Duodenal mucosa (tissue), 2 donors: ENCODE results near the gene MUC4.
"Not testable (repeated sequence)": the region's sequence is repeated elsewhere in the genome, so short reads cannot be mapped to it uniquely, and the experiment has no call there.

Experiments used
- H3K27ac ChIP-seq: one replicate; pipeline ENCODE4 v1.7.0; 2013; ENCODE audit warnings: low read depth, low read length
- H3K27me3 ChIP-seq, 2 donors: one replicate each; pipeline ENCODE4 v1.7.0; 2013; ENCODE audit warnings: low read length in 2 of 2, control low read depth in 1 of 2; ENCODE audit not compliant: insufficient read depth in 2 of 2, control insufficient read depth in 1 of 2
- H3K36me3 ChIP-seq, 2 donors: one replicate each; pipeline ENCODE4 v1.7.0; 2013; ENCODE audit warnings: low read length in 2 of 2, control low read depth in 1 of 2; ENCODE audit not compliant: insufficient read depth in 2 of 2, control insufficient read depth in 1 of 2
- H3K4me1 ChIP-seq, 2 donors: one replicate each; pipeline ENCODE4 v1.7.0; 2013; ENCODE audit warnings: low read length in 2 of 2, control low read depth in 1 of 2; ENCODE audit not compliant: insufficient read depth in 2 of 2, control insufficient read depth in 1 of 2
- H3K4me3 ChIP-seq, 2 donors: one replicate each; pipeline ENCODE4 v1.7.0; 2013; ENCODE audit warnings: low read length in 2 of 2, low read depth in 1 of 2
- H3K9ac ChIP-seq, 2 donors: one replicate each; pipeline ENCODE4 v1.7.0; 2013; ENCODE audit warnings: low read length in 2 of 2, low read depth in 1 of 2
- H3K9me3 ChIP-seq, 2 donors: one replicate each; pipeline ENCODE4 v1.7.0; 2013; ENCODE audit warnings: low read length in 2 of 2, control low read depth in 1 of 2; ENCODE audit not compliant: control insufficient read depth in 1 of 2

Gene MUC4

DNA sequence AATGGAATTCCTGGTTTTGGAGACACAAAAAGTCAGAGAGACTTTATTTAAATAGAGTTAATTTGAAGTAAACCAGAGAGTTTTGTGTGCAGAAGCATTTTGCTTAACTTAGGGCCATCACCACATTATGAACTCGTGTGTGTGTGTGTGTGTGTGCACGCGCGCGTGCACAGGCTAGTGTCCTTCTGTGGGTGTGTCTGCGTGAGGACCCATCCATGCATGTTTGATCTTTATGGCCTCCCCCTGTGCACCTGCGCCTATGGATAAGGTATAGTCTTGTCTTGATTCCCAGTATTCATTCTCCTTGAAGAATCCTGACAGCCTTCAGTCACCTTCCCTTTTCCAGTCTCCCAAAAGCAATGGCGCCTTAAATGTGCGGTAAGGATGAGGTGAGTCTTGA lies 65.0 kb downstream of the MUC4 start:
- peaks cover 0 to 4% of the 10 kb centered on the region in 2 donors for H3K27me3 ChIP-seq

DNA sequence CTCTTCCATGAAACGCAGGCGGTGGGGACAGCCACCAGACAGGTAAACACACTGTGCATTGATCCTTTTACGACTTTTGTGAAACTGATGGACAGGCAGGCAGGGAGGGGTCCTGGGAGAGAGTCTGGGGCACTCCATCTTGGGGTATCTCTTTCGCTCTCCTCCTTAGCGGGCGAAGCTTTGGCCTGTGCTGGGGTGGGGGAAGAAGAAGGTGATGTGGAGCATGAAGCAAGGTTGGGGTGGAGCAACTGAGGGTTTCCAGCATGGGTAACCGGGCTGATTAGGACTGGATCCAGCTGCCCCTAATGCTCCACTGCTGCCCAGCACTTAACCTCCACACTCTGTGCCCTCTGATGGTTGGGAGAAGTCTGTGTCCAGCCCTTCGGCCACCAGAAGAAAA lies 65.4 kb downstream of the MUC4 start:
- Histone ChIP-seq H3K9me3 (no peaks in the 10 kb centered on the region), H3K27ac (no peak overlapping the region), H3K4me1 (no peaks in the 10 kb centered on the region), H3K27me3 (peaks cover 0 to 4% of the 10 kb centered on the region in 2 donors), H3K36me3 (no peaks in the 10 kb centered on the region), H3K4me3 (no peak overlapping the region), H3K9ac (no peak overlapping the region)

More for the DNA sequence above, 65.0 kb downstream of the MUC4 start:
- H3K27ac ChIP-seq, result no peak overlapping the region
- no peaks in the 10 kb centered on the region for H3K9me3 ChIP-seq
- no peak overlapping the region for H3K9ac ChIP-seq
- no peaks in the 10 kb centered on the region for H3K4me1 ChIP-seq
- no peak overlapping the region for H3K4me3 ChIP-seq
- H3K36me3 ChIP-seq, result no peaks in the 10 kb centered on the region

DNA sequence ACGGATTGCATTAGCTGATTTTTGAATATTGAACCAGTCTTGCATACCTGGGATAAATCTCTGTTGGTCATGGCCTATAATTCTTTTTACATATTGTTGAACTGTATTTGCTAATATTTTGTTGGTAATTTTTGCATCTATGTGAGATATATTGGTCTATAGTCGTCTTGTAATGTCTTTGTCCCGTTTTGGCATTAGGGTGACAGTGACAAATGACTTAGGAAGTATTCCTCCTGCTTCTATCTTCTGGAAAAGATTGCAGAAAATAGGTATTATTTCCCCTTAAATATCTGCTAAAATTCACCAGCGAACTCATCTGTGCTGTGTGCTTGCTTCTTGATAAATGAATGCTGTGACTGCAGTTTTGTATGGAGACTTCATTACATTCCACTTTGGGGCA lies 67.3 kb downstream of the MUC4 start:
- Histone ChIP-seq H3K9ac (no peak overlapping the region), H3K27me3 (peaks cover 0 to 4% of the 10 kb centered on the region in 2 donors), H3K9me3 (no peaks in the 10 kb centered on the region), H3K4me3 (no peak overlapping the region), H3K4me1 (no peaks in the 10 kb centered on the region), H3K27ac (no peak overlapping the region), H3K36me3 (no peaks in the 10 kb centered on the region)

DNA sequence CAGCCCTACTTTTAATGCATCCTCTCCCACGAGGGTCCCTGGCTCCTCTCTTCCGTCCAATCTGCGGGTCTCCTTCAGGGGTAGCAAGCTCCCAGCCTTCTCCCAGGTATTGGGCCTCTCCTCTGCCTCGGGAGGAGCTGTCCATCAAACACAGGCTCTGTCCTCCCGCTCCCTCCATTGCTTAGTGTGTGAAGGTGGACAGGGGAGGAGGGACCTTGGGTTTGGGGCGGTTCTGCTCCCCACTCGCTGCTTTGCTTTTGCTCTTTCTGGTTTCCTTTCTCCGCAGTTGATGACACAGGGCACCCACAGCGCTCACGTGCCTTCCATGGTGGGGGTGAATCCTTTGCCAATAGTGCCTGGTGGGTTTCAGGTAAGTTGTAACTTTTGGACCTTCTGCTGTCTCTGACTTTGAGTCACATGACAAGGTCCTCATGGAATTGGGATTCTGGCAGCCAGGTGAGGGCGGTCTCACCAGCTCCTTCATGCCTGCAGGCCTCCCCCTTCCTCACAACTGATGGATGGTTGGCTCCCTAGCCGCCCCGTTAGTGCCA lies 72.1 kb downstream of the MUC4 start:
- Histone ChIP-seq H3K4me1 (no peaks in the 10 kb centered on the region), H3K27me3 (no peaks in the 10 kb centered on the region), H3K9me3 (no peaks in the 10 kb centered on the region), H3K36me3 (peaks cover 5 to 13% of the 10 kb centered on the region in 2 donors), H3K9ac (no peak overlapping the region), H3K4me3 (no peak overlapping the region), H3K27ac (no peak overlapping the region)

DNA sequence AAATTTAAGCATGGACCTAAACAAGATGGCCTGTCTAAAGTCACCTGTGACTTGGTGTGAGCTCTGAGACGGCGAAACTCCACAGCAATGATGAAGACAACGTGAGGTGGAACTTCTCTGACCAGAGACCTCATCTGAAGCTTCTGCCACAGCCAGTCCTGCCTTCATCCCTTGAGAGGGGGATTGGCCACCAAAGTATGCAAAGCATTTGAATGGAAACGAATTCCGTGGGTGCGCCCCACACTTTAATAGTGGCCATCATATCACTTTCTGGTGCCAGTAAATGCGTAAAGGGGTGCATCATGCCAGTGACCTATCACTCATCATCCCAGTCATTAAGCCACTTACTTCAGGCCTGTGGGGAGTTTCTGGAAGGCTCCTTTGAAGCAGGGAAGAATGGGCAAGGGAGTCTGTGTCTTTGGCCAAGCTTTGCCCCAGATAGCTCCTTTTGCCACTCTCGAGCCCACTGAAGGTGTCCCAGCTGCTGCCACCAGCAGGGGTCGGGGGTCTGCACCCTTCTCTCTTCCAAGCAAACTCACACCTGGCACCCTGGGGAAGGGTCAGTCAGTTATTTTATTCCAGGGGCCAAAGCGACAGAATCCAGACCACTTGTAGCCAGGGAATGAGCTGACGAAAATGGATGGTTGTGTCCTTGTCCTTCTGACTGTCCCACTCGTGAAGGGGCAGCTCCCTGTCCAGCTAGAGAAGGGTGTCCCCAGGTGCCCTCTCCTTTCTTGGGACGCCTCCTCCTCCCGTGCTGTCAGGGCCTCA lies 73.3 kb downstream of the MUC4 start:
- Histone ChIP-seq H3K27ac (no peak overlapping the region), H3K36me3 (peaks cover 5 to 14% of the 10 kb centered on the region in 2 donors), H3K4me3 (no peak overlapping the region), H3K9me3 (no peaks in the 10 kb centered on the region), H3K4me1 (no peaks in the 10 kb centered on the region), H3K27me3 (no peaks in the 10 kb centered on the region), H3K9ac (no peak overlapping the region)

DNA sequence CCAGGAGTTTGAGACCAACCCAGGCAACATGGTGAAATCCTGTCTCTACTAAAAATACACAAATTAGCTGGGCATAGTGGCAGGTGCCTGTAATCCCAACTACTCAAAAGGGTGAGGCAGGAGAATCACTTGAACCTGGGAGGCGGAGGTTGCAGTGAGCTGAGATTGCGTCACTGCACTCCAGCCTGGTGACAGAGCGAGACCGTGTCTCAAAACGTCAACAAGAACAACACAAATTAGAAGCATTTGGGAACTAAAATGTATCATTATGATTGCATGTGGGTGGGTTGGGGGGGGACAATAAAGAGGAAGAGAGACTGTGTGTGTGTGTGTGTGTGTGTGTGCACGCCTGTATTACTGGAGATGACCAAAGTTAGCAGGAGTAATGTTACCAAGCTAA lies 73.9 kb downstream of the MUC4 start:
- not testable (repeated sequence) for H3K4me1 ChIP-seq, H3K27me3 ChIP-seq, H3K27ac ChIP-seq, H3K9ac ChIP-seq, H3K9me3 ChIP-seq, H3K4me3 ChIP-seq
- peaks cover 5 to 20% of the 10 kb centered on the region in 2 donors for H3K36me3 ChIP-seq

DNA sequence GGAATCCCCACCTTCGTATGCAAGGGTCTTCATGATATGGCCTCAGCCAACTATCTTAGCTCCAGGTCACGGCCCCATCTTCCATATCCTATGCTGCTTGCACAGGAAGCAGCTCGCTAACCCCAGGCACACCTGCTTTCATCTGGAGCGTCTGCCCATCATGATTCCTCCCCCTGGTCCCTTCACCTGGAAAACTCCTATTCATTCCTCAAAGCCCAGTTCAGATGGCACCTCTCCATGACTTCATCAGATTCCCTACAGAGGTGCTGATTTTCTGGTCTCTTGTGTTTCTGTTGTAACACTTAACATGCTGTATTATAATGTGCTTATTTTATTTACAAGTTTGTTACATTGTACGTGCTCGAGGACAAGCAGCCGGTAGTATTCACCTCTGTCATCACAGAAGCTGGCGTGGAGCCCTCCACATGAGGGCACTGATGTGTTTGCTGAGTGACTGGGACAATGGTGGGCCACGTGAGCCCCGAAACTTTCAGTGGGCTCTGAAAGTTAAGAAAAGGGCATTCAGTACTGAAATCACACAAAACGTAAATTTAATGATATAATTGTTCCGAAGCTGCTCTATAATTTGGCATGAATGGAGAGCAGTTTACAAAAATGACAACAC lies 74.8 kb downstream of the MUC4 start:
- Histone ChIP-seq H3K4me1 (no peaks in the 10 kb centered on the region), H3K27me3 (no peaks in the 10 kb centered on the region), H3K9ac (no peak overlapping the region), H3K9me3 (no peaks in the 10 kb centered on the region), H3K27ac (no peak overlapping the region), H3K4me3 (no peak overlapping the region), H3K36me3 (peaks cover 5 to 22% of the 10 kb centered on the region in 2 donors)

DNA sequence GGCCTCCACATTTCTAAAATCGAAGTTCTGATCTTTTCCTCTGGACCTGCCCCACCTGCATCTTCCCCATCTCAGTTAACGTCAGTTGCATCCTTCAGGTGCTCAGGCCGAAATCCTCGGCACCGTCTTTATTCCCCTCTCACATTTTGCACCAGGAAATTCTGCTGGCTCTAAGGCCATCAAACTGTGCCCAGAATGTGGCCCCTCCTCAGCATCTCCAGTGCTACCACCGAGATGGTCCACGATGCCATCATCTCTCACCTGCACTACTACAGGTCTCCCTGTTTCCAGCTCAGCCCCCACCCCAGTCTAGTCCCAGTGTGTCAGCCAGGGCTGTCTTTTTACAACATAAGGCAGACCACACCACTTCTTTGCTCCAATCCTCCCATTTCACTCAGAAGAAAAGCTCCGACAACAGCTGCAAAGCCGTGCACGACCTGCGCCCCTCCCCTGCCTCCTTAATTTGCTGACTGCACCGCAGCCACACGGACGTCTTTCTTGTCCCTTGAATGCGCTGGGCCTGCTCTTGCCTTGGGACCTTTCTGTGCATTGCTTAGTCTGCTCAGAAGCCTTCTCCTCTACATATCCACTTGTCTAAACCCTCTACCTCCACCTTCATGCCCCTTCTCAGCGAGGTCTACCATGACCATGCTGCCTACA lies 76.6 kb downstream of the MUC4 start:
- Histone ChIP-seq H3K27ac (no peak overlapping the region), H3K4me3 (no peak overlapping the region), H3K9me3 (no peaks in the 10 kb centered on the region), H3K27me3 (no peaks in the 10 kb centered on the region), H3K9ac (no peak overlapping the region), H3K4me1 (no peaks in the 10 kb centered on the region), H3K36me3 (peaks cover 12 to 37% of the 10 kb centered on the region in 2 donors)

DNA sequence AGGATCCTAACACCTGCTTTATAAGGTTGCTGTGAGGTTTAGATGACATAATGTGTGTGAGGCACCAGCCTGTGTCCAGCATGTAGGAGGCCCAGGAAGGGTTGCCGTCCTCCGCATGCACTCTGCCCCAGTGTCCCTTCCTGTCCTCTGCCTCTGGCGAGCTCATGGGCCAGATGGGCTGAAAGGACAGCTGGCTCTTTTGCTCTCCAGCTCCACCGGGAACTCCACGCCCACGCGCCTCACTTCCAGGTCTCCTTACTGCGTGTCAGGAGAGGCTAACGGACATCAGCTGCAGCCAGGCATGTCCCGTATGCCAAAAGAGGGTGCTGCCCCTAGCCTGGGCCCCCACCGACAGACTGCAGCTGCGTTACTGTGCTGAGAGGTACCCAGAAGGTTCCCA lies 78.8 kb downstream of the MUC4 start:
- H3K36me3 ChIP-seq, result peaks cover 12 to 41% of the 10 kb centered on the region in 2 donors
- H3K4me1 ChIP-seq, result peaks cover under 1 to 10% of the 10 kb centered on the region in 2 donors
- H3K9me3 ChIP-seq, result no peaks in the 10 kb centered on the region
- H3K4me3 ChIP-seq, result no peak overlapping the region
- H3K27ac ChIP-seq, result no peak overlapping the region
- H3K9ac ChIP-seq, result no peak overlapping the region
- H3K27me3 ChIP-seq, result no peaks in the 10 kb centered on the region

DNA sequence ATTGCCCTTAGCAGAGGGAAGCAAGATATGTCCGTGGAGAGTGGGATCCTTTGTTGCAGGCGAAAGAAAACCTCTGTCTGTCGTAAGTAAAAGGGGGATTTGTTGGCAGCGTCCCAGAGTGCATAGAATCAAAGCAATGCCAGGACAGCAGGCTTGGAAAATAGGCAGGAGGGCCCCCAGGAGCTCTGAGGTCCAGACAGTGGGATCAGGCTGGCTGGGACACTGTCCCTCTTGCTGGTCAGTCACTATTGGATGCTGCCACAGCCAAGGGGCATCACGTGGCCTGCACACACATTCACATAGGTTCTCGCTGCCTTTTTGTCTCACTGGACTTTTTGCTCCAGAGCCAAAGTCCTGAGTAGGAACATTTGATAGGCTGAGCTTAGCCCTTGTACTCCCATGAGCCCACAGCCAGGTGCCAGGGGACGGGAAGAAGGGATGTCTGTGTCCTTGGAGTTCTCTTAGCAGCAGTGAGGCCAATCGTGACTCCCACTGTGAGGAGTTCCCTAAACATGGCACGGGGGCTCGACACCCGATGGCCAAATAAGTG lies 80.3 kb downstream of the MUC4 start:
- Histone ChIP-seq H3K27ac (no peak overlapping the region), H3K9me3 (no peaks in the 10 kb centered on the region), H3K9ac (no peak overlapping the region), H3K4me1 (peaks cover 9 to 18% of the 10 kb centered on the region in 2 donors), H3K36me3 (peaks cover 6 to 41% of the 10 kb centered on the region in 2 donors), H3K27me3 (no peaks in the 10 kb centered on the region), H3K4me3 (no peak overlapping the region)
